UCSD-AML1 (cell line): ENCODE data around the gene POU2F1.

Experiments
- DNase-seq: peaks from one replicate; lab custom pipeline; 2025; ENCODE audit not compliant: unreplicated experiment; lab: John Stamatoyannopoulos, UW

POU2F1 gene

DNA sequence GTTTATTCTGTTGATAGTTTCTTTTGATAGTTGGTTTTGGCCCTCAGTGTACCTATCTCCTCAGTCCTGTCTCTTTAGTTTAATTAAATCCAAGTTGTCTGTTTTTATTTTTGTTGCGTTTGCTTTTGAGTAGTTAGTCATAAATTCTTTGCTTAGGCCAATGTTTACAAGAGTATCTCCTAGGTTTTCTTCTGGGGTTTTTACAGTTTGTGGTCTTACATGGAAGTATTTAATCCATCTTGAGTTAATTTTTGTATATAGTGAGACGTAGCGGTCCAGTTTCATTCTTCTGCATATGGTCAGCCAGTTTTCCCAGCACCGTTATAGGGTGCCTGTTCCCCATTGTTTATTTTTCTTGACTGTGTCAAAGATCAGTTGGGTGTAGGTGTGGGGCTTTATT lies 139.4 kb downstream of the POU2F1 start:
- DNase-seq, result no peak

DNA sequence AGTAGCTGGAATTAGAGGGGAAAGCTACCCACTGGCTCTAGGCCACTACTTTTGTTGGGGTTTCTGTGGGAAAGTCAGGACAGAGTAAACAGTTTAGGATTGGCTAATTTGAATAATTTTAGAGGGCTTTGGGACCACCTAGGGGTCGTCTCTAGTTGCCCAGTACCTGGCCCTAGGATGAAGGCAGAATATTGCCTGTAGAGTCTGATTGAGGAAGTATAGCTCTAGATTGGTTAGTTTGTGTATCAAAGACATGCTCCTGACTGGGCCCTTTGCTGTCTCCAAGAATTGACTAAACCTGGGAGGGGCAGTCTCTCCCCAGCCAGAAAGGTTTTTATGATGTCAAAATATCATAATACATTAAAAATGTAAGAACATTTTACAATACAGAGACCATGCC lies 142.0 kb downstream of the POU2F1 start:
- DNase-seq, result no peak

DNA sequence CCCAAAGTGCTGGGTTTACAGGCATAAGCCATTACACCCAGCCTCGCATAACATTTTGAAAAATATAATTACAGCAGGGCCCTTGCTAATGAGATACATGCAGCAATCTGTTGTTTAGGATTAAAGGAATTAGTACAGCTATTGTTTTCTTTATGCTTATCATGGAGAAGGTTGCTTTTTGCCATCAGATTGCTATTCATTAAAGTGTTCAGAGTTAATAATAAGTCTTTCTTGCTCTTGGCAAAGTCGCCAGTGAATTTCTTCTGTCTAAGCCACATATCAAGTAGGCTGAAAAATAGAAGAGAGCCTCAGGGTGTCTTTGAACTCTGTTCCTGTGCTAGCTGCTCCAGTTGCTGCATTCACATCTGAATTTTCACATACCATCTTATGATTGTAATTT lies 144.1 kb downstream of the POU2F1 start:
- DNase-seq, result no peak

DNA sequence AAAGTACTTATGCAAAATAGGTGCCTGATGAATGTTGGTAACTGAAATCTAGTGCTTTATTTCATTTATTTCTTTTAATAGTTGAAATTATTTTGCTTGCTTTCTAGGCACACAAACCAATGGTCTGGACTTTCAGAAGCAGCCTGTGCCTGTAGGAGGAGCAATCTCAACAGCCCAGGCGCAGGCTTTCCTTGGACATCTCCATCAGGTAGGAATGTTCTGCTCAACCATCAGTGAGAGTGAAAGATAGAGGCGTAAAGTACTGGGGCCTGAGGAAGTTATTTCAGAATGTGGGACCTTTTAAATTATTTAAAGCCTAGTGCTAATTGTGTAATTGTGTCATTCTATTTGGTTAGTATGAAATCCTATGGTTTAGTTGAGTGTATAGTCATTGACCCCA lies 144.7 kb downstream of the POU2F1 start:
- no peak for DNase-seq

DNA sequence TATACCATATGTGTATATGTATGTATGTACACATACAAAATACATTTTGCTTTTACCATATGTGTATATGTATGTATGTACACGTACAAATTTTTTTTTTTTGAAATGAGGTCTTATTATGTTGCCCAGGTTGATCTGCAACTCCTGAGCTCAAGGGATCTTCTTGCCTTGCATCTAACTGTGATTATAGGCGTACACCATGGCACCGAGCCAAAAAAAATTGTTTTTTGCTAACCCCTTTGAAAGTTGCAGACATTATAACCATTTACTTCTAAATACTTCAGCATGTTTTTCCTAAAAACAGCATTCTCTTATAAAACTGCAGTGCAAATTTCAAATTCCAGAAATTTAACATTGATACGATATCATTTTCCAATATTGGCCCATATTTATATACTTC lies 147.0 kb downstream of the POU2F1 start:
- no peak for DNase-seq

DNA sequence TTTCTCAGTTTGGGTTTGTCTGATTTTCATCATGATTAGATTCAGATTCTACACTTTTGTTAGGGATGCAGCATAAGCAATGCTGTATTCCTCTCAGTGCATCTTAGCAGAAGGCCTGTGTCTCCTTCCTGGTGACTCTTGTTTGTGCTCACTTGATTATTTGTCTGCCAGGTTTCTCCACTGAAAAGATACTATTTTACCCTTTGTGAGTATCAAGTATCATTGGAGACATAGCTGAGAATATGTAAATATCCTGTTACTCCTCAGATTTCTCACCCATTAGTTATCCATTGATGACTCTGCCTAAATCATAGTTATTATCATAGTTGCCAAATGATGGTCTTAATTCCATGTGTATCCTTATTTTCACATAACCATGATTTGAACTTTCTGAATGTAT lies 148.5 kb downstream of the POU2F1 start:
- no peak for DNase-seq

DNA sequence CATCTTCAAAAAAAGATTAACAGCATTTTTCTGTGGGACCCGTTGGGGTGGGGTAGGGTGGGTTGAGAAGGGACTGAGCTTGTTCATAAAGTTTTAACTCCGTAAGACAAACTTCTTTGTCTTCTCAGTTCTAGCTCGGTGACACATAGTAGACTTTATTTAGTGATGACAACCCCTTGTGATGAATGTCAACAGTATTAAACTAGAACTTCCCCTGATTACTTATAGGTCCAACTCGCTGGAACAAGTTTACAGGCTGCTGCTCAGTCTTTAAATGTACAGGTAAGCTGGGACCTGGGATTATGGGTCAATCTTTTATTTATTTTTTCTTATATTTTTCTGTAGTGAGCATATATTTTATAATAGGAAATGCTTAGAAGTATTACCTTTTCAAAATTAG lies 149.2 kb downstream of the POU2F1 start:
- DNase-seq, result no peak

DNA sequence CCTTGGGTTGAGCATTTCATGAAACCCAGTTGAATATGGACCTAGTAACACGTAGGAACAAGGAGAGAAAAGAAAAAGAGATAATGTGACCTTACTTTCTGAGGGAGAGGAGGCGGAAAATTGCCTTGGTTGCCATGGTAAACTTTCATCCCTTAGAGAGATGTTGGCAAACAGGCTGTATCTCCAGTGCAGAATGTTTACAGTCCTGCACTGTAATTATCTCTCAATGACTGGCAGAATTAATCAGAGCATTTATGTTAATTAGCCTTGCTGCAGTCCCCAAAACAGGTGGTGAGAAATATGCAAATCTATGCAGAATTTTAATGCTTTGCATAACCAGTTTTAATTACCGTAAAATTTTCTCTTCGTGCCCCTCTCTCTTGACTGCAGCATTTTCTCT lies 150.3 kb downstream of the POU2F1 start:
- DNase-seq, result no peak

DNA sequence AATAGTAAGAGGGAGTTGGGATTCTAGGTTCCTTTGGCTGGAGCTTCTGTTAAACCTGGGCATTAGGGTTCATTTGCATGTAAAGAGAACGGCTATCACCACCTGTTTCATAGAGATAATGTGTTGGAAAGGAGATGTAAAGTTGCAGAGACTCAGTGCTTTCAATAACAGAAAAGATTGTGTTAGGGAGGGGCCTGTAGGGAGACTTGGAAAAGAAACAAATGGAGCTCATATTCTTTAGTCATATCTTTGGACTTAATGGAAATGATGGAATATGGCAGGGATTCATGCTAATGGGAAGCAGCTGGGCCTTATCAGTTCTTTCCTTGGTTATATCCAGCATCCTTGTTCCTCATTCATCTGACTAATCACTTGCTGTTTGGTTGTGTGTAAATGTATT lies 152.7 kb downstream of the POU2F1 start:
- no peak for DNase-seq

DNA sequence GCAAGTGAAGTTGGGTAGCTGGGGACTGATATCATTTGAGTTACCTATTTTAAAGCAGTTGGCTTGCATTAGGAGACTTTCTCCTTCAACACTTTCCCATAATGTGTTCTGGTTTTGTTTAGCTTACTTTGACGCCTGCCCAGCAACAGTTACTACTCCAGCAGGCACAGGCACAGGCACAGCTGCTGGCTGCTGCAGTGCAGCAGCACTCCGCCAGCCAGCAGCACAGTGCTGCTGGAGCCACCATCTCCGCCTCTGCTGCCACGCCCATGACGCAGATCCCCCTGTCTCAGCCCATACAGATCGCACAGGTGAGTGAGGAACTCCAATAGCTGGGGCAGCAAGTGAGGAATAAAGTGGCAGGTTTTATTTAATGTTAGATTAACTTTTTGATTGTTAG lies 153.3 kb downstream of the POU2F1 start:
- DNase-seq, result no peak

DNA sequence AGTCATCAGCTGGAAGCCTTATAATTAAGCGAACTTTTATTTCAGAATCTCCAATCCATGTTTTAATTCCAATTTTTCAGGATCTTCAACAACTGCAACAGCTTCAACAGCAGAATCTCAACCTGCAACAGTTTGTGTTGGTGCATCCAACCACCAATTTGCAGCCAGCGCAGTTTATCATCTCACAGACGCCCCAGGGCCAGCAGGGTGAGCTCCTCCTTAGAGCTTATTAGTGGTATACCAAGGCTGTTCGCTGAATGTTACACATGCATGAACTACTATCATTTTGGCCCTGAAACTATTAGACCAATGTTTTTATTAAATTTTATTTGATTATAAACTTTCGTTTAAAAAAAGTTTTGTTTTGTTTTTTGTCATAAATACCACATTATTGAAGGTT lies 155.3 kb downstream of the POU2F1 start:
- no peak for DNase-seq

DNA sequence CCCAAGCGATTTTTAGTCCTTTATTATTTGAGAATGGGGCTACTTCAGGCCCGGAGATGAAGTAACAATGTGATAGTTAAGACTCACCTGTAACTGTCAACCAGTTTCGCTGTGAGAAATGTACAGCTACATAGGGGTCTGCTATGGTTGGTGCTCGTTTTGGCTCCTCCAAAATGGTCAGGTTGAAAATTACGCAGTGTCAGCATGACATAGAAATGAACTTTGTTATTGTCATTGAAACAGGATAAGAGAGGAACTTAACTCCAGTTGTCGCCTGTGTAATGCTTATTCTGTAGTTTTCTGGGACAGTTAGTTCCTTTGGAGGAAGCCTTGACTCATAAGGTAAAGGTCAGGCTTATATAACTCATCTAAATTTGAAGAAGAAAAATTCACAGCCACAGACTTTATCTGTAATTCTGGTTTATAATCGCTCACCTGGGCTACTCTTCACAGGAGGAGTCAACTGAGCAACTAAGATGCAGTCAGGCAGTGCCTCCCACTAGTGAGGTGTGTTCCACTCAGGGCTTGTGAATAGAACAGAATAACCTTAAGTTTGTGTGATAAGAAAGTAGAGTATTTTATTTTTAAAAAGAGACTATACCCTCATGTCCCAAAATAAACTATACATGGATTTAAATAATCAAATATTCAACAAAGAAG lies 166.7 kb downstream of the POU2F1 start:
- no peak for DNase-seq

DNA sequence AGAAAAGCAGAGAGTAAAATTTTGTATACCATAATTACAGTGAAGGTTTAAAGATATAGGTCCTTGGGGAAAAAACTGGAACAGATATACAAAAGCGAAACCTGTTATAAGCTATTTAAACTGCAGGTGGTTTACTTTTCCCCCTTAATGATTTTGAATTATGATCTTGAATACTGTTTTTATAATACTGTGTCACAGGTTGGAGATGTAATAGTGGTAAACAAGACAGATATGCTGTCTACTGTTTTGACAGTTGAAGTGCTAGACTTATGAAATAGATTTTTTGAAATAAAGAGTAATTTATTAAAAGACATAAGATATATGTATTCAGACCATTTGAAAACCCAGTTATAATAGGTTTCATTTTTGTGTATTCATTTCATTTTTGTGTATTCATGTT lies 168.3 kb downstream of the POU2F1 start:
- no peak for DNase-seq

DNA sequence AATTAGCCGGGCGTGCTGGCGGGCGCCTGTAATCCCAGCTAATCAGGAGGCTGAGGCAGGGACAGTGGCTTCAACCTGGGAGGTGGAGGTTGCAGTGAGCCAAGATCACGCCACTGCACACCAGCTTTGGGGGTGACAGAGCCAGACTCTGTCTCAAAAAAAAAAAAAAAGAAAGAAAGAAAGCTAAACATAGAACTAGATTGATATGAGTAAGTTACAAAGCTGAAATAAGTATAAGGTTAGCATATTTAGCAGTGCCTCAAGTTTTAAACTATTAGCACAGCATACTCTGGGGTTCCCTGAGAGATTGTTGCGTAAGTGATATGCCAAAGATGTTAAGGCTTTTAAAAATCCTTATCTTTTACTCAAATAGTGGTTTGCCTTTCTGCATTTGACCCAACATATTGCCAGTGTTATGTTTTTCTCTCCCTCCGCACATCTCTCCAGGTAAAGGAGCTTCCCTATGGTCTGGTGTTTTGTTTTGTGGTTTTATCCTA lies 171.6 kb downstream of the POU2F1 start:
- no peak for DNase-seq

DNA sequence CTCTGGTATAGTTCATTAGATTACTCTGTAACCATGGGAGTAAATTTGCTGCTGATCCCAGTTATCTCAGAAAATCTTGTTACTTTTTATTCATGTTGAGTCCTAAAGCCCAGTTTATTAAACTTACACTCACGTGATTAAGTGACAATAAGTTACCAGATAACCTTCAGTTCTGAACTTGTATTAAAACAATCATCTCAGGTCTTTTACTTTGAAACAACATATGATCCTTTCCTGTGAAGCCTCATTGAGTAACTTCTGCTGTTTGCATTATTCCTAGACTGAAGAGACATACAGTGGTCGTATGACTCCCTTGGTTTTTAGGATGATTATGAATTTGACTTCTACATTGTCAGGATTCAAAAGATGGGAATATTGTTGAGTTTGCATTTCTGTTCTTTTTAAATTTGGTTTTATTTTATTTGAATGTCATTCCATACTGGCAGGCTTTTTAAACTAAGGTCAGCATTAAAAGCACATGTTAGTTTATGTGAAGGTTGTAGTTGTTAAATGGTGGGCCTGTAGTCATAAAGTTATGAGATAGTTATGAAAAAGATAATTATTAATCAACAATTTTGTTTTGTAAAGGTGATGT lies 179.8 kb downstream of the POU2F1 start:
- no peak for DNase-seq

DNA sequence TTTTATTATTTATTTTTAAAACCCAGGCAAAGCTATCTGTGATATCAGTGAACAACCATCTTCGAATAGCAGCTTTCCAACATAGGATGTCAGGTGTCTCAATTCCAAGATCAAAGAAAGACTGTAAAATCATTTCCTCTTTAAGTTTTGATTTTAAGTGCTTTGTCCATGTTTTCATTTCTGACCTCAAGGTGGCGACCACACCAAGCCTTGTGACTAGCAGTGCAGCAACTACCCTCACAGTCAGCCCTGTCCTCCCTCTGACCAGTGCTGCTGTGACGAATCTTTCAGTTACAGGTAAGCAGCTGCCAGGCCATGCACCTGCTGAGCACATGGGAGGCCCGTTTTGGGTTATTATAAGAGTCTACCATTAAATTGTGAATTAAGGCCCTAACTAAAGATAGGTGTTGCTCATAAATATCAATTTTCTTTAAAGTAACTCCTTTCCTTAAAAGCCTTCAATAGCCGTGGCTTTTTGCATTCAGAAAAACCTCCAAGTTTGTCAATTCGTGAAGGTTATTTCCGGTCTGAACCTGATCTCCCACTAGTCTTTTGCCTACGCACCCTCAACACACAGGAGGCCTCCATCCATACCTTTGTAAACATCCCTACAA lies 180.7 kb downstream of the POU2F1 start:
- peak; percentile 16 for DNase-seq

DNA sequence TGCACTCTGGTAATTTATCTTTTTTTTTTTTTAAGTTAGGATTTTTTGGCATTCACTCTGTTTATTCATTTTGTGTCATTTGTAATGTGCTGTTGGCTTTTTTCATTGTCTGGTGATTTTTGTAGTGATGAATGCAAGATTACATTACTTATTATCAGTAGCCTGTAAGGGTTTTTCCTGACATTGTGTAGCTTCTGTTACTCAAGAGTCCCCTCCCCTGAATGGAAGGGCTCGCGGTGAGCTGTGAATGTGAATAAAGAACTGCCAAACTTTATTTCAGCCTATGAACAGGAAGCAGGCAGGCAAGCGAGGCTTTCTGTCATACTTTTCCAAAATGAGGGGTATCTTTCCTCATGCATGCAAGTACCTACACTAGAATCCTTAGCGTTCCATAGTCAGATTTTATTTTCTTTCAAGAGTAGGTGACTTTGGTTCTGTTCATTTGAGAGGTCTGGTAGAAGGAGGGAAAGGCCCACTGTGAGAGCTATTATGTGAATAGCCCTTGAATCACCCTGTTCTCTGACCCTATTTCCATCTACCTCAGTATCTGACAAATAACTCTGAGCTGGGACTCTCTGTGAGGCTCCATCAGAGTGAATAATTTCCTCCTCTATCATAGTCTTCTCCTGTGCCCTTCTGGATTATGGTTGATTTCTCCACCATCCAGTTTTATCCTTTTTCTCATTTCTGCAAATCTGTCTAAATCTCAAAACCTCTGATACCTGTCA lies 183.6 kb downstream of the POU2F1 start:
- no peak for DNase-seq

DNA sequence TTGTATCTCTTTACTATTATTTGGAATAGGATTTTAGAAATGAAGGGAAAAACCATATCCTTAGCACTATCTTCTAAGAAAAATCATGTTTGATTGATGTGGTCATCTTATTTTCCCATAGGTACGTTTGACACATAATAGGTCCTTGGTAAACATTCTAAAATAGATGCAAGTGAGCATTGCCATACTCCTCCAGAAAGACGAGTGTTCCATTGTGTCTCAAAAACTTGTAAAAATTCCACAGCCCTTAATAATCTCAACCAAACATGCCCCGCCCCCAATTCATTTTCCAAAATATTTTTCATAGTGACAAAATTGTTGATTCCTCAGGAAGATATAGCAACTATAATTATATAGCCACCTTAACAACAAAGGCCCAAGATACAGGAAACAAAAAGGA lies 184.2 kb downstream of the POU2F1 start:
- no peak for DNase-seq

DNA sequence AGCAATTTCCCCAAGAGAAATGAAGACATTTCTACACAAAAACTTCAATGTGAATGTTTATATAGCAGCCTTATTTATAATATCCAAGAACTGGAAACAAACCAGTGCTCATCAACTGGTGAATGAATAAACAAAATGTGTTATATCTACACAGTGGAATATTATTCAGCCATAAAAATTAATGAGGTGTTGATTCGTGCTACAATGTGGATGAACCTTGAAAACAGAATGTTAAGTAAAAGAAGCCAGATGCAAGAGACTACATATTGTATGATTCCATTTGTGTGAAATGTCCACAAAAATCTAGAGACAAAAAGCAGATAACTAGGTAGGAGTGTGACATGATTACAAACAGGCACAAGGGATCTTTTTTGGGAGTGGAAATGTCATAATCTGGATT lies 187.7 kb downstream of the POU2F1 start:
- no peak for DNase-seq

DNA sequence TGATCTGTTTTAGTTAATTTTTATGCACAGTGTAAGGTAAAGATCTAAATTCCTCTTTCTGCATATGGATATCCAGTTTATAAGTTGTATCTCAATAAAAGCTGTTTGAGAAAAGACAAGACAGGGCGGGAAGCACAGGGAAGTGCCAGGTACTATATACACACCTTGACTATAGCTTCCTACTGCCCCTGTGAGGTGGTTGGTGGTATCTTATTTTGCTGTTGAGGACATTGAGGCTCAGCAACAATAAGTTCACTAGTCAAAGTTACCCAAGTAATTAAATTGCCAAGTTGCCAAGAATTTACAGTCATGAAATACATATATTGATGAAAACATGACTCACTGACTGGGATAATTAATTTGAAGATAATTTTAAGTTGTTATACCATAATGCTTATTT lies 188.5 kb downstream of the POU2F1 start:
- DNase-seq, result no peak

DNA sequence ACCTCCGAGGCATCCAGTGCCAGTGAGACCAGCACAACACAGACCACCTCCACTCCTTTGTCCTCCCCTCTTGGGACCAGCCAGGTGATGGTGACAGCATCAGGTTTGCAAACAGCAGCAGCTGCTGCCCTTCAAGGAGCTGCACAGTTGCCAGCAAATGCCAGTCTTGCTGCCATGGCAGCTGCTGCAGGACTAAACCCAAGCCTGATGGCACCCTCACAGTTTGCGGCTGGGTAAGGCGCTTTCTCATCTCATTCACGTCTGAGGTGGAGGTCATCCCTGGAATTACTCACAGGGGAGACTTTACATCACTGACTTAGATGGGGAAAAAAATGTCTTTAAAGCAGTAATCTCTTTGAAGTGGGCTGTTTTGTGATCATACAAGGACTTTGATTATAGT lies 191.4 kb downstream of the POU2F1 start:
- no peak for DNase-seq

DNA sequence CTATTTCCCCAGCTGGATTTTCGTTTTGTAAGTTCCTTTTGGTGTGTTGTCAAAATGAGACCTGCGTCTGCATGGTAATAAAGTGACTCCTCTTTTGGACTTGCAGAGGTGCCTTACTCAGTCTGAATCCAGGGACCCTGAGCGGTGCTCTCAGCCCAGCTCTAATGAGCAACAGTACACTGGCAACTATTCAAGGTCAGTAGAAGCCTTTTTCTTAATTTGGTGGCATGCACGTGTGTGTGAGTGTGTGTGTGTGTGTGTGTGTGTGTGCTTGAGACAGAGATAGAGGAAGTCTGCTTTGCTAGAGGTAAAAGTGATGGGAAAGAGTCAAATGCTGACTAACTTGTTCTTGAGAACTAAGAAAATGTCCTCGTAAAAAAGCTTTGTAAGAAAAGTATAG lies 192.2 kb downstream of the POU2F1 start:
- DNase-seq, result no peak
